ENCODE results near the gene CXCR1.
"Not testable (repeated sequence)": the region's sequence is repeated elsewhere in the genome, so short reads cannot be mapped to it uniquely, and the experiment has no call there.

Gene CXCR1

GRCh38 chr2:218127929-218128455 is 38.8 kb downstream of the CXCR1 start:
- Histone ChIP-seq H3K4me3 (no peak overlapping the region), H3K27ac (no peak overlapping the region), H3K9me3 (replicated peaks in 1 of 11) (peaks cover 2 to 16% (median 6%) of the 10 kb centered on the region in 11 experiments; a peak in 19 of 22 replicates), H3K27me3 (no peaks in the 10 kb centered on the region), H3K4me2 (no peak overlapping the region), H3K36me3 (no peaks in the 10 kb centered on the region), H4K20me1 (no peaks in the 10 kb centered on the region), H3K9ac (no peak overlapping the region), H3K4me1 (peaks cover 14 to 27% (median 18%) of the 10 kb centered on the region in 10 experiments)
- TF ChIP-seq Cebpa-rat (IDR thresholded peaks at IDR 0.05), result no peak

GRCh38 chr2:218125626-218126080 is 41.1 kb downstream of the CXCR1 start, which contains the start of gene CXCR2:
Gene CXCR2, plus strand, starts transcription at chr2:218126028. Its CDS starts 8,774 bp downstream, at chr2:218134802.
- Histone ChIP-seq H3K27me3 (no peaks in the 10 kb centered on the region), H3K9ac (peak within 1 kb of the TSS in 8 of 11 experiments; percentile 10 to 59 (median 51); a peak in 11 of 22 replicates), H3K4me1 (peaks cover 14 to 27% (median 17%) of the 10 kb centered on the region in 10 experiments), H3K36me3 (no peaks in the 10 kb centered on the region), H3K4me3 (peak within 1 kb of the TSS in 3 of 10 experiments; percentile 16 to 42 (median 32); a peak in 3 of 20 replicates), H4K20me1 (no peaks in the 10 kb centered on the region), H3K9me3 (replicated peaks in 1 of 11) (peaks cover 17 to 36% (median 25%) of the 10 kb centered on the region in 11 experiments), H3K27ac (peak within 1 kb of the TSS in 8 of 11 experiments; percentile 29 to 59 (median 51); a peak in 13 of 22 replicates), H3K4me2 (peak within 1 kb of the TSS; percentile 42 to 76 (median 62))
- TF ChIP-seq Cebpa-rat (IDR thresholded peaks at IDR 0.05), result no peak

DNA sequence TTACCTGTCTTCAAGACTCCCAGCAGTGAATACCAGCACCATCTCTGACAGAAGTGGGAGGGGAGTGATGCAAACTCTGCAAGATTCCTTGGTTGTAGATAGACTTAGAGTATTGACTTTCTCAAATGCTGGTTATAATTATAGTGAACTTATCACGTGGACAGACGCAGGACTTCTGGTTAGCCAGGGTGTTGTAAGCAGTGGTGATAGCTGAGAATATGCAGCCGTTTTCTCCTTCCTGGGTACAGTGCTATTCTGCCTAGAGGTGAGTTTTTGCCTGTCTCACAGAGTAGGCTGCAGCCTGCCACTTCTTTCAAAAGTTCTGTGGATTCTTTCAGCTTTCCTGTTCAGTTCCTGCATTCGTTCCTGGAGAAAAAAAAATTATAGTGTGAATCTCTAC is 41.7 kb downstream of the CXCR1 start:
- H4K20me1 ChIP-seq, result no peaks in the 10 kb centered on the region
- H3K4me3 ChIP-seq, result no peak overlapping the region; a peak in 1 of 20 replicates
- H3K4me1 ChIP-seq, result peaks cover 14 to 27% (median 17%) of the 10 kb centered on the region in 10 experiments
- no peaks in the 10 kb centered on the region for H3K27me3 ChIP-seq
- H3K36me3 ChIP-seq, result no peaks in the 10 kb centered on the region
- H3K9ac ChIP-seq, result peak overlapping the region in 4 of 11 experiments; percentile 22 to 58 (median 52); a peak in 5 of 22 replicates
- peak overlapping the region; percentile 42 to 76 (median 62) for H3K4me2 ChIP-seq
- TF ChIP-seq Cebpa-rat (IDR thresholded peaks at IDR 0.05), result no peak
- peaks cover 17 to 36% (median 25%) of the 10 kb centered on the region in 11 experiments for H3K9me3 ChIP-seq (replicated peaks in 1 of 11)
- peak overlapping the region in 5 of 11 experiments; percentile 14 to 55 (median 48); a peak in 5 of 22 replicates for H3K27ac ChIP-seq

DNA sequence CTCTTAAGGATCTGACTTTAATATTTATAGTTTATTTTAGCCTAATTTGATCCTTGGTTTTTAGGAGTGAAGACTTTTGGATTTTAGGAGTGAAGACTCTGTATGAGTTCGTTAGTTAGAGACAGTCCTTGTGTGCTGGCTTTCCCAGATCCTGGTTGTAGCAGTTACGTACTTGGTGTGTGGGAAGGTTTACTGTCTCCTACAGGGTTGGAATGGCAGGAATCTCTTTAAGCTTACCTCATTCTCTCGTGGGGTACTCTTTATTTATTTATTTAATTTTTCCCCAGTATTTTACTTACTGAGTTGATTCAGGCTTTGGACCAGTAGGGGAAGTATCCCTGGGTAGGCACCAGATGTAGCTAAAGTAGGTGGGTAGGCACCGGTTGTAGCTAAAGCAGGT is 42.8 kb downstream of the CXCR1 start:
- Histone ChIP-seq H3K4me2 (no peak overlapping the region), H3K27ac (no peak overlapping the region), H4K20me1 (no peaks in the 10 kb centered on the region), H3K36me3 (no peaks in the 10 kb centered on the region), H3K4me3 (no peak overlapping the region), H3K27me3 (no peaks in the 10 kb centered on the region), H3K4me1 (peaks cover 14 to 23% (median 17%) of the 10 kb centered on the region in 10 experiments), H3K9me3 (replicated peaks in 1 of 11) (peaks cover 17 to 36% (median 27%) of the 10 kb centered on the region in 11 experiments), H3K9ac (no peak overlapping the region)
- TF ChIP-seq Cebpa-rat (IDR thresholded peaks at IDR 0.05), result no peak

DNA sequence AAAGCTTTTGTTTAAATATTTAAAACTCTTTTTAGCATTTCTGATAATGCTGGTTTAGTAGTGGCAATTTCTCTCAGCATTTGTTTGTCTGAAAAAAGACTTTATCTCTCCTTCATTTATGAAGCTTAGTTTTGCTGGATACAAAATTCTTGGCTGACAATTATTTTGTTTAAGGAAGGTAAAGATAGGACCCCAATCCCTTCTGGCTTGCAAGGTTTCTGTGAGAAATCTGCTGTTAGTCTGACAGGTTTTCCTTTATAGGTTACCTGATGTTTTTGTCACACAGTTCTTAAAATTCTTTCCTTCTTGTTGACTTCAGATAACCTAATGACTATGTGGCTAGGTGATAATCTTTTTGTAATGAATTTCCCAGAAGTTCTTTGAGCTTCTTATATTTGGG is 44.5 kb downstream of the CXCR1 start:
- not testable (repeated sequence) for H3K4me2 ChIP-seq, H3K9ac ChIP-seq, H3K4me3 ChIP-seq, H4K20me1 ChIP-seq, H3K36me3 ChIP-seq, H3K27ac ChIP-seq, H3K27me3 ChIP-seq
- H3K9me3 ChIP-seq (replicated peaks in 1 of 11), result peaks cover 26 to 48% (median 39%) of the 10 kb centered on the region in 11 experiments
- H3K4me1 ChIP-seq, result peaks cover 14 to 18% (median 17%) of the 10 kb centered on the region in 10 experiments

DNA sequence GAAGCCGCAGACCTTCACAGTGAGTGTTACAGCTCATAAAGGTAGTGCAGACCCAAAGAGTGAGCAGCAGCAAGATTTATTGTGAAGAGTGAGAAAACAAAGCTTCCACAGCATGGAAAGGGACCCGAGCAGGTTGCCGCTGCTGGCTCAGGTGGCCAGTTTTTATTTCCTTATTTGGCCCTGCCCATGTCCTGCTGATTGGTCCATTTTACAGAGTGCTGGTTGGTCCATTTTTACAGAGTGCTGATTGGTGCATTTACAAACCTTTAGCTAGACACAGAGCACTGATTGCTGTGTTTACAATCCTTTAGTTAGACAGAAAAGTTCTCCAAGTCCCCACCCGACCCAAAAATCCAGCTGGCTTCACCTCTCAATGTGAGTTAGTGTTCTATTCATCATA is 45.0 kb downstream of the CXCR1 start:
- peaks cover 14 to 18% (median 17%) of the 10 kb centered on the region in 10 experiments for H3K4me1 ChIP-seq
- H4K20me1 ChIP-seq, H3K36me3 ChIP-seq, H3K27ac ChIP-seq, H3K4me2 ChIP-seq, H3K9ac ChIP-seq, H3K27me3 ChIP-seq, H3K4me3 ChIP-seq: not testable (repeated sequence)
- peaks cover 31 to 53% (median 43%) of the 10 kb centered on the region in 11 experiments for H3K9me3 ChIP-seq (replicated peaks in 1 of 11)
